Endodermal cell (in vitro differentiated cells): Measurements from ENCODE around the gene TGFB2. TPM values are rescaled to one million over a fixed set of nuclear protein-coding genes. Genes with fewer than 3 reads are reported as not detected.

Source experiments
- DNase-seq: peaks from one replicate; pipeline ENCODE4 v3.0.0-alpha.2; 2017
- H3K27ac ChIP-seq: 2 replicates; pipeline ENCODE4 v1.5.1; 2013; ENCODE audit warnings: mild to moderate bottlenecking, low read depth, low read length, moderate library complexity
- H3K27me3 ChIP-seq: 2 replicates; pipeline ENCODE4 v1.6.1; 2013; ENCODE audit warnings: mild to moderate bottlenecking, low read length, moderate library complexity; ENCODE audit not compliant: insufficient read depth, control insufficient read depth, poor library complexity, severe bottlenecking
- H3K36me3 ChIP-seq: 2 replicates; pipeline ENCODE4 v1.7.0; 2013; ENCODE audit warnings: mild to moderate bottlenecking, low read length, moderate library complexity; ENCODE audit not compliant: control insufficient read depth, insufficient read depth
- H3K4me1 ChIP-seq: one replicate; pipeline ENCODE4 v1.7.0; 2013; ENCODE audit warnings: low read length; ENCODE audit not compliant: control insufficient read depth, insufficient read depth
- H3K4me3 ChIP-seq: 2 replicates; pipeline ENCODE4 v1.5.1; 2013; ENCODE audit warnings: mild to moderate bottlenecking, low read length, moderate library complexity
- H3K9ac ChIP-seq: 2 replicates; pipeline ENCODE4 v1.6.1; 2013; ENCODE audit warnings: mild to moderate bottlenecking, low read length, moderate library complexity; ENCODE audit not compliant: poor library complexity, severe bottlenecking; ENCODE audit errors: extremely low read depth
- H3K9me3 ChIP-seq: 2 replicates; pipeline ENCODE4 v1.6.1; 2013; ENCODE audit warnings: mild to moderate bottlenecking, low read length, moderate library complexity; ENCODE audit not compliant: control insufficient read depth
- H3K27ac Mint-ChIP-seq: 2 replicates; pipeline ENCODE4 v1.8.0; 2020; ENCODE audit warnings: mixed read lengths
- H3K27me3 Mint-ChIP-seq: 2 replicates; pipeline ENCODE4 v1.8.0; 2021; ENCODE audit warnings: mild to moderate bottlenecking, mixed read lengths; ENCODE audit not compliant: insufficient read depth
- H3K36me3 Mint-ChIP-seq: 2 replicates; pipeline ENCODE4 v1.8.0; 2020; ENCODE audit warnings: low read depth, mixed read lengths
- H3K4me1 Mint-ChIP-seq: 2 replicates; pipeline ENCODE4 v1.8.0; 2020; ENCODE audit warnings: mixed read lengths
- H3K4me3 Mint-ChIP-seq: 2 replicates; pipeline ENCODE4 v1.8.0; 2020; ENCODE audit warnings: mild to moderate bottlenecking, moderate library complexity, mixed read lengths
- H3K9me3 Mint-ChIP-seq: 2 replicates; pipeline ENCODE4 v1.8.0; 2020; ENCODE audit warnings: mild to moderate bottlenecking, mixed read lengths
- WGBS, 2 experiments: methylation state at CpG; one replicate each; pipeline versions ENCODE4 v1.1.5 to v1.1.7; 2013; ENCODE audit warnings: missing lambda C conversion rate in 2 of 2, mixed read lengths in 1 of 2; ENCODE audit not compliant: insufficient coverage in 1 of 2, insufficient read length in 1 of 2; 5-methylcytosine and 5-hydroxymethylcytosine counted together
- total RNA-seq, 2 donors: library from RNA; stranded (reverse); fragmentation: NEBNext Ultra II Directional in 1 of 2; extraction: Animal tissue kit (Norgen Biotek cat#: 25700) in 1 of 2; gene quantifications; 2 replicates in 1 of 2; 3 replicates in 1 of 2; pipeline ENCODE4 v1.2.1, GENCODE V29; 2021
- TF ChIP-seq, protein P1 (sequence below): fragments of 200-600 bp; sonication (generic); conservative IDR thresholded peaks from 2 replicates; pipeline ENCODE4 v1.5.0; 2021; ENCODE audit warnings: antibody characterized with exemption, mild to moderate bottlenecking

Gene TGFB2
- total RNA-seq, 2 donors from 2014 or later = 0.11 to 1.2 TPM

DNA sequence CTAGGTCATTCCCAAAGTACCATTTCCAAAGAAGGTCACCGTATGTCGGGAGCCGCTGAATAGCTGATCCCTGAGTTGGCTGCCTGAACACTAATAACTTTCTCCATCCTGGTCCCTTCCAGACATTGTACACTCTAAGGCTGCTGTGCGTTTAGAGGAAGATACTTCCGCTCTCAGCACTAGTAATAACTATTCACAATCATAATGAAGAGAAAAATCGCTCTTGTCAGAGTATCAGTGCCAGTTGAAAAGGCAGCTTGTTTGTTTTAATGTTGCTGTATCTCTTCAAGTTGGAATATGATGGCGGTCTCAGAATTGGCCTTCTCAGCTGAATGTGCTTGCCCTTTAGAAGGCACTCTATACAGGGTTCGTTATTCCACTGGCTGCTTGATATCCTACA lies 43.5 kb downstream of the TGFB2 start:
- WGBS, 2 experiments = 93 to 100% methylated on average over 4 to 8 of the region's 8 CpGs
- H3K36me3 Mint-ChIP-seq = no peaks in the 10 kb centered on the region
- no peak for DNase-seq
- H3K4me3 Mint-ChIP-seq = no peak overlapping the region
- Histone ChIP-seq H3K36me3 (no peaks in the 10 kb centered on the region), H3K27me3 (no peaks in the 10 kb centered on the region), H3K9ac (no peak overlapping the region), H3K4me1 (no peaks in the 10 kb centered on the region), H3K9me3 (no peaks in the 10 kb centered on the region), H3K4me3 (no peak overlapping the region), H3K27ac (no peak overlapping the region)
- H3K27ac Mint-ChIP-seq = no peak overlapping the region
- H3K9me3 Mint-ChIP-seq = no peaks in the 10 kb centered on the region
- TF ChIP-seq, protein P1, sequence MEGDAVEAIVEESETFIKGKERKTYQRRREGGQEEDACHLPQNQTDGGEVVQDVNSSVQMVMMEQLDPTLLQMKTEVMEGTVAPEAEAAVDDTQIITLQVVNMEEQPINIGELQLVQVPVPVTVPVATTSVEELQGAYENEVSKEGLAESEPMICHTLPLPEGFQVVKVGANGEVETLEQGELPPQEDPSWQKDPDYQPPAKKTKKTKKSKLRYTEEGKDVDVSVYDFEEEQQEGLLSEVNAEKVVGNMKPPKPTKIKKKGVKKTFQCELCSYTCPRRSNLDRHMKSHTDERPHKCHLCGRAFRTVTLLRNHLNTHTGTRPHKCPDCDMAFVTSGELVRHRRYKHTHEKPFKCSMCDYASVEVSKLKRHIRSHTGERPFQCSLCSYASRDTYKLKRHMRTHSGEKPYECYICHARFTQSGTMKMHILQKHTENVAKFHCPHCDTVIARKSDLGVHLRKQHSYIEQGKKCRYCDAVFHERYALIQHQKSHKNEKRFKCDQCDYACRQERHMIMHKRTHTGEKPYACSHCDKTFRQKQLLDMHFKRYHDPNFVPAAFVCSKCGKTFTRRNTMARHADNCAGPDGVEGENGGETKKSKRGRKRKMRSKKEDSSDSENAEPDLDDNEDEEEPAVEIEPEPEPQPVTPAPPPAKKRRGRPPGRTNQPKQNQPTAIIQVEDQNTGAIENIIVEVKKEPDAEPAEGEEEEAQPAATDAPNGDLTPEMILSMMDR = no peak
- peaks cover 2% of the 10 kb centered on the region for H3K27me3 Mint-ChIP-seq
- H3K4me1 Mint-ChIP-seq = no peaks in the 10 kb centered on the region

DNA sequence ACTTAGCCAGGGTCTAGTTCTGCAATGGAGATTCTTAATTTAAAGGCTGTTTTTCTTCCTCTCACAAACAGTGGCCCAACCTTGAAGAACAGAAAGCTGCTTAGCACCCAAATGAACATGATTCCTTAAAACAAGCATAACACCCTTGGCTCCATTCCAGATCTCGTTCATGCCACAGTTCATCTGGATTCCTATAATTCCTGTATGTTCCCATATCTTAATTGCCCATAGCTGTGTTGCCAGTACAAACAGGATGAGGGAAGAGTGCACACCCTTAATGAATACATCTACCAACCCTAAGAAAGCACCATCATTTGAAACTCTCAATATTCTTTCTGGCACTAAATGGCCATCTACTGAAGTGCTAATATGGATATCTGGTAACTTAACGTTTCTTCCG lies 45.5 kb downstream of the TGFB2 start:
- H3K4me1 ChIP-seq = no peaks in the 10 kb centered on the region
- no peak overlapping the region for H3K4me3 Mint-ChIP-seq

DNA sequence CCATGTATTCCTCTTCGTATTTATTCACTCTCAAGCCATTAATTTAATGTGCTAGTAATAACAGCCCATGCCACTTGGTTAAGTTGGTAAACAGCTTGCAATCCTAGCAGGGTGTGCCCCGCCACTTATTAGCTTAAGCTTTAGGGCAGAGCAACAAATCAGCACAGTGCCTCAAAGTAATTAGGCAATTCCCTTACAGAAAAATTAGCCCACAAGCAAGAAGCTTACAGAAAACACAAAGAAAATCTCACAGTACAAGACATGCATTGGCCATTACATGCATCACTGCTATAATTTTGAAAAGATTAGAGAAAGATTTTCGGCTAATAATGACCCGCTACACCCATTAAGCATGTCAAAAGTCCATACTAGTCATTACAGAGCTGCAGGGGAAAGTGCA lies 47.6 kb downstream of the TGFB2 start:
- Histone ChIP-seq H3K27ac (no peak overlapping the region), H3K36me3 (no peaks in the 10 kb centered on the region), H3K9me3 (no peaks in the 10 kb centered on the region), H3K4me1 (no peaks in the 10 kb centered on the region), H3K4me3 (no peak overlapping the region), H3K27me3 (no peaks in the 10 kb centered on the region), H3K9ac (no peak overlapping the region)
- no peaks in the 10 kb centered on the region for H3K36me3 Mint-ChIP-seq
- 87 to 92% methylated on average over 4 of the region's 4 CpGs for WGBS, 2 experiments
- peaks cover 2% of the 10 kb centered on the region for H3K27me3 Mint-ChIP-seq
- peaks cover 1% of the 10 kb centered on the region for H3K4me1 Mint-ChIP-seq
- TF ChIP-seq, protein P1 = no peak
- H3K27ac Mint-ChIP-seq = no peak overlapping the region
- no peaks in the 10 kb centered on the region for H3K9me3 Mint-ChIP-seq
- no peak for DNase-seq
- no peak overlapping the region for H3K4me3 Mint-ChIP-seq

More for the DNA sequence above, 45.5 kb downstream of the TGFB2 start:
- no peak overlapping the region for H3K9ac ChIP-seq
- Mint-ChIP-seq H3K27me3 (peaks cover 2% of the 10 kb centered on the region), H3K27ac (no peak overlapping the region), H3K9me3 (no peaks in the 10 kb centered on the region), H3K4me1 (no peaks in the 10 kb centered on the region), H3K36me3 (no peaks in the 10 kb centered on the region)
- H3K36me3 ChIP-seq = no peaks in the 10 kb centered on the region
- WGBS, 2 experiments = 94 to 95% methylated on average over 3 of the region's 3 CpGs
- H3K9me3 ChIP-seq = no peaks in the 10 kb centered on the region
- DNase-seq = no peak
- H3K27me3 ChIP-seq = no peaks in the 10 kb centered on the region
- TF ChIP-seq, protein P1 = no peak
- H3K4me3 ChIP-seq = no peak overlapping the region
- no peak overlapping the region for H3K27ac ChIP-seq
